ENCODE data around the gene METTL8.

DNA sequence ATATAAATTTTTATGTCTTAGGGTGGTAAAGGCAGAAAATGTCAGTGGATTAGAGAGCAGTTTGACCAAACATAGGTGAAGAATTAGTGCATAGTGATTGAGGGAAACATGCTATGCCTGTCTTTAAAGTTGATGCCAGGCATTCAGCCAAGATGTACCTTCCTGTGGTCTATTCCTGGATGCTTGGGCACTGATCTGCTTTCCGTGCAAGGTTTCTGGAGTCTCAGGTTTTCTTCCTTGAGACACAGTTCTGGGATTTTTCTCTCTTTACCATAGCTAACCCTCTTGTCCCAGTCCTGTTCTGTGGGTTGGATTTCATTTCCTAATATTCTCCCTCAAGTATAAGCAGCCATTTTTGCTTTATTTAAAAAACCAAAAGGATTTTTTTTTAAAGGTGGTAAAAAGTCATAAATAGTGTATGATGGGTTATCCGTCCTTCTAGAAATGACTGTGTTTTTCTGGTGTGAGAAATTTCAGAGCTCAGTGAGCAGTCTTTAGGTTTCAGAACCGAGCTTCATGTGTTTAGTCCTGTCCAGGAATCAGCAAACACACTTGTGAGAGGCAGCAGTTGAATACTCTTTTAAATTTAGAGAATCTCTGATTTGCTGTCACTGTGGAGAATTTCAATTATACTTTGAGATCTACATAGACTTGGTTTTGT is 45.5 kb upstream of the METTL8 start:
- TF ChIP-seq CTCF (IDR thresholded peaks at IDR 0.05) (no peak), POLR2A (IDR thresholded peaks at IDR 0.05) (no peak), EP300 (IDR thresholded peaks at IDR 0.05) (no peak)
